ENCODE measurements around the gene FBXW7. TPM values are rescaled to one million over a fixed set of nuclear protein-coding genes. Genes with fewer than 3 reads are reported as not detected.

The FBXW7 gene
- total RNA-seq, 4 donors from 2014 or later, result 76.4 to 199 (median 103) TPM

GRCh38 chr4:152283801-152284470, 252.0 kb downstream of the FBXW7 start:
- TF ChIP-seq POLR2A (IDR thresholded peaks at IDR 0.05), result no peak
- no peak for TF ChIP-seq CTCF (IDR thresholded peaks at IDR 0.05)
- 68 to 74% methylated on average over 2 of the region's 2 CpGs for WGBS, 2 donors
- DNase-seq (ENCODE audit: low spot score in 2 of 2), result no peak
- H3K4me3 ChIP-seq (ENCODE audit: low read depth, poor library complexity, severe bottlenecking), result no peak overlapping the region
- intact Hi-C loops (cut with DNase I; ENCODE audit: low total_unique reads), result no loop called here

GRCh38 chr4:152281822-152282221, 254.1 kb downstream of the FBXW7 start:
- 81 to 92% methylated on average over 6 of the region's 6 CpGs for WGBS, 2 donors
- intact Hi-C loops (cut with DNase I; ENCODE audit: low total_unique reads), result no loop called here
- no peak overlapping the region for H3K4me3 ChIP-seq (ENCODE audit: low read depth, poor library complexity, severe bottlenecking)
- no peak for DNase-seq (ENCODE audit: low spot score in 2 of 2)
- no peak for TF ChIP-seq POLR2A (IDR thresholded peaks at IDR 0.05)
- TF ChIP-seq CTCF (IDR thresholded peaks at IDR 0.05), result no peak

GRCh38 chr4:152281211-152281610, 254.7 kb downstream of the FBXW7 start:
- no peak overlapping the region for H3K4me3 ChIP-seq (ENCODE audit: low read depth, poor library complexity, severe bottlenecking)
- no peak for TF ChIP-seq POLR2A (IDR thresholded peaks at IDR 0.05)
- no peak for TF ChIP-seq CTCF (IDR thresholded peaks at IDR 0.05)
- intact Hi-C loops (cut with DNase I; ENCODE audit: low total_unique reads), result no loop called here
- 97 to 100% methylated on average over 2 of the region's 2 CpGs for WGBS, 2 donors
- DNase-seq (ENCODE audit: low spot score in 2 of 2), result no peak

GRCh38 chr4:152279234-152279566, 256.7 kb downstream of the FBXW7 start:
- WGBS, 2 donors, result 71 to 74% methylated on average over 8 of the region's 8 CpGs

GRCh38 chr4:152278505-152279233, 257.2 kb downstream of the FBXW7 start:
- DNase-seq (ENCODE audit: low spot score in 2 of 2), result no peak
- no peak overlapping the region for H3K4me3 ChIP-seq (ENCODE audit: low read depth, poor library complexity, severe bottlenecking)
- 60 to 69% methylated on average over 9 of the region's 9 CpGs for WGBS, 2 donors
- TF ChIP-seq CTCF (IDR thresholded peaks at IDR 0.05) (no peak), POLR2A (IDR thresholded peaks at IDR 0.05) (no peak)
- intact Hi-C loops (cut with DNase I; ENCODE audit: low total_unique reads), result no loop called here

More at GRCh38 chr4:152279234-152279566, 256.7 kb downstream of the FBXW7 start:
- TF ChIP-seq POLR2A (IDR thresholded peaks at IDR 0.05) (no peak), CTCF (IDR thresholded peaks at IDR 0.05) (no peak)
- no peak for DNase-seq (ENCODE audit: low spot score in 2 of 2)
- intact Hi-C loops (cut with DNase I; ENCODE audit: low total_unique reads), result no loop called here
- no peak overlapping the region for H3K4me3 ChIP-seq (ENCODE audit: low read depth, poor library complexity, severe bottlenecking)

Measured in lower leg skin (tissue), 4 donors.